MV-4-11 (cell line): ENCODE measurements around the gene FILIP1L.

ENCODE experiments used
- DNase-seq: peaks from one replicate; lab custom pipeline; 2025; lab: John Stamatoyannopoulos, UW

The FILIP1L gene

GRCh38 chr3:100042166-100042981, 71.9 kb downstream of the FILIP1L start:
- DNase-seq, result no peak

- no peak for DNase-seq
These were observed 73.0 kb downstream of the FILIP1L start for GRCh38 chr3:100041328-100041749.

GRCh38 chr3:100040451-100041225, 73.7 kb downstream of the FILIP1L start:
- no peak for DNase-seq

- DNase-seq, result no peak
These were observed 75.2 kb downstream of the FILIP1L start for GRCh38 chr3:100039075-100039474.

GRCh38 chr3:100033903-100034471, 80.3 kb downstream of the FILIP1L start:
- DNase-seq, result no peak

GRCh38 chr3:100033184-100033583, 81.1 kb downstream of the FILIP1L start:
- DNase-seq, result no peak

GRCh38 chr3:100032243-100032642, 82.1 kb downstream of the FILIP1L start:
- no peak for DNase-seq

GRCh38 chr3:100030914-100031425, 83.3 kb downstream of the FILIP1L start:
- no peak for DNase-seq

- no peak for DNase-seq
These were observed 84.0 kb downstream of the FILIP1L start for GRCh38 chr3:100030346-100030745.

- DNase-seq, result no peak
These were observed 84.6 kb downstream of the FILIP1L start for GRCh38 chr3:100029689-100030088.

- no peak for DNase-seq
These were observed 85.2 kb downstream of the FILIP1L start for GRCh38 chr3:100029052-100029451.

GRCh38 chr3:100027321-100027720, 87.0 kb downstream of the FILIP1L start:
- DNase-seq, result no peak

GRCh38 chr3:100024520-100025303, 89.6 kb downstream of the FILIP1L start:
- DNase-seq, result no peak

- no peak for DNase-seq
These were observed 90.7 kb downstream of the FILIP1L start for GRCh38 chr3:100023595-100023994.

GRCh38 chr3:100023150-100023549, 91.2 kb downstream of the FILIP1L start:
- DNase-seq, result no peak

GRCh38 chr3:100022506-100022905, 91.8 kb downstream of the FILIP1L start:
- no peak for DNase-seq

- DNase-seq, result no peak
These were observed 93.2 kb downstream of the FILIP1L start for GRCh38 chr3:100020876-100021644.

- DNase-seq, result no peak
These were observed 94.6 kb downstream of the FILIP1L start for GRCh38 chr3:100019719-100020118.

GRCh38 chr3:100018806-100019205, 95.5 kb downstream of the FILIP1L start:
- no peak for DNase-seq

GRCh38 chr3:100010087-100010417, 104.2 kb downstream of the FILIP1L start:
- no peak for DNase-seq
